SU-DHL-6 (cell line): ENCODE results near the gene PDE4B.

ENCODE experiments used
- EZH2phosphoT487 ChIP-seq: fragments of 200-600 bp; sonication (generic), shearing (Covaris generic); conservative IDR thresholded peaks from 2 replicates; pipeline ENCODE4 v1.6.1; 2018; ENCODE audit warnings: mild to moderate bottlenecking, antibody characterized with exemption, low read length, moderate library complexity, mixed read lengths
- TF ChIP-seq, protein P1 (sequence below): fragments of 200-600 bp; sonication (generic); IDR thresholded peaks from one replicate; pipeline ENCODE4 v1.5.1; 2017; ENCODE audit warnings: antibody characterized with exemption, mild to moderate bottlenecking, low read length, moderate library complexity; ENCODE audit not compliant: insufficient read depth, poor library complexity, severe bottlenecking

DNA sequence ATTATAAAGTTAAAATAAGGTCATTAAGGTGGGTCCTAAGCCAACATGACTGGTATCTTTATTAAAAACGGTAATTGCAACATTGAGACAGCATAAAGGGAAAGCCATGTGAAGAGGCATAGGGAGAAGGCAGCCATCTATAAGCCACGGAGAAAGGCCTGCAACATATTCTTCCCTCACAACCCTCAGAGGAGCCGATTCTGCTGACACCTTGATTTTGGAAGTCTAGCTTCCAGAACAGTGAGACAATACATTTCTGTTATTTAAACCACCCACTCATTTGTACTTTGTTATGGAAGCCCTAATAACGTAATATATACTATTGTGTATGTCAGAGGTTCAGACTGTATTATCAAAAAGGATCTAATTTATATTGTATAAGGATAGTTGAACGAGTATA is 190.8 kb downstream of the PDE4B start:
- TF ChIP-seq, protein P1, sequence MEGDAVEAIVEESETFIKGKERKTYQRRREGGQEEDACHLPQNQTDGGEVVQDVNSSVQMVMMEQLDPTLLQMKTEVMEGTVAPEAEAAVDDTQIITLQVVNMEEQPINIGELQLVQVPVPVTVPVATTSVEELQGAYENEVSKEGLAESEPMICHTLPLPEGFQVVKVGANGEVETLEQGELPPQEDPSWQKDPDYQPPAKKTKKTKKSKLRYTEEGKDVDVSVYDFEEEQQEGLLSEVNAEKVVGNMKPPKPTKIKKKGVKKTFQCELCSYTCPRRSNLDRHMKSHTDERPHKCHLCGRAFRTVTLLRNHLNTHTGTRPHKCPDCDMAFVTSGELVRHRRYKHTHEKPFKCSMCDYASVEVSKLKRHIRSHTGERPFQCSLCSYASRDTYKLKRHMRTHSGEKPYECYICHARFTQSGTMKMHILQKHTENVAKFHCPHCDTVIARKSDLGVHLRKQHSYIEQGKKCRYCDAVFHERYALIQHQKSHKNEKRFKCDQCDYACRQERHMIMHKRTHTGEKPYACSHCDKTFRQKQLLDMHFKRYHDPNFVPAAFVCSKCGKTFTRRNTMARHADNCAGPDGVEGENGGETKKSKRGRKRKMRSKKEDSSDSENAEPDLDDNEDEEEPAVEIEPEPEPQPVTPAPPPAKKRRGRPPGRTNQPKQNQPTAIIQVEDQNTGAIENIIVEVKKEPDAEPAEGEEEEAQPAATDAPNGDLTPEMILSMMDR, result no peak
- no peak for TF ChIP-seq EZH2phosphoT487
